ENCODE measurements around the gene ANAPC10. TPM values are rescaled to one million over a fixed set of nuclear protein-coding genes. Genes with fewer than 3 reads are reported as not detected.

Gene ANAPC10
- total RNA-seq, 2 experiments from 2014 or later = 26.2 to 28.5 TPM

- Mint-ChIP-seq H3K27me3 (no peaks in the 10 kb centered on the region), H3K4me1 (peaks cover 27% of the 10 kb centered on the region), H3K36me3 (peaks cover 23% of the 10 kb centered on the region), H3K9me3 (ENCODE audit: low read depth) (peaks cover 2% of the 10 kb centered on the region), H3K4me3 (peak overlapping the region; percentile 84), H3K27ac (peak overlapping the region; percentile 92)
- peak; percentile 77 for DNase-seq
- peak; percentile 52 for ATAC-seq
- CTCF ChIA-PET = interaction anchor here (0.9 to 3.1 kb wide), 6 partner anchors 11 to 79 kb away, joined by 3 to 17 read pairs (median 4); no protein-coding TSS in a partner anchor
Observed at GRCh38 chr4:145098675-145099037, 660 bp upstream of the ANAPC10 start.

- Mint-ChIP-seq H3K36me3 (peaks cover 36% of the 10 kb centered on the region), H3K27ac (peak overlapping the region; percentile 92), H3K27me3 (no peaks in the 10 kb centered on the region), H3K4me1 (peaks cover 35% of the 10 kb centered on the region), H3K9me3 (ENCODE audit: low read depth) (peaks cover 2% of the 10 kb centered on the region), H3K4me3 (peak overlapping the region; percentile 84)
- DNase-seq (no peak), ATAC-seq (no peak)
- CTCF ChIA-PET = interaction anchor here (0.9 to 3.1 kb wide), 5 partner anchors 13 to 81 kb away, joined by 3 to 17 read pairs (median 4); no protein-coding TSS in a partner anchor
Observed at GRCh38 chr4:145097331-145097820, 620 bp downstream of the ANAPC10 start.

GRCh38 chr4:145093638-145094037, 4.4 kb downstream of the ANAPC10 start:
- CTCF ChIA-PET = no interaction called here

GRCh38 chr4:145090380-145090779, 7.6 kb downstream of the ANAPC10 start:
- H3K4me3 Mint-ChIP-seq = no peak overlapping the region
- ATAC-seq (no peak), DNase-seq (no peak)
- peaks cover 2% of the 10 kb centered on the region for H3K9me3 Mint-ChIP-seq (ENCODE audit: low read depth)
- H3K27ac Mint-ChIP-seq = no peak overlapping the region
- H3K27me3 Mint-ChIP-seq = no peaks in the 10 kb centered on the region
- peaks cover 33% of the 10 kb centered on the region for H3K4me1 Mint-ChIP-seq
- CTCF ChIA-PET = interaction anchor here (1.6 kb wide), 1 partner anchor 8 kb away, joined by 4 read pairs; no protein-coding TSS in a partner anchor
- H3K36me3 Mint-ChIP-seq = peaks cover 73% of the 10 kb centered on the region

More at GRCh38 chr4:145093638-145094037, 4.4 kb downstream of the ANAPC10 start:
- Mint-ChIP-seq H3K4me1 (peaks cover 37% of the 10 kb centered on the region), H3K9me3 (ENCODE audit: low read depth) (peaks cover 2% of the 10 kb centered on the region), H3K27me3 (no peaks in the 10 kb centered on the region), H3K27ac (no peak overlapping the region), H3K36me3 (peaks cover 62% of the 10 kb centered on the region), H3K4me3 (no peak overlapping the region)
- no peak for ATAC-seq
- no peak for DNase-seq

GRCh38 chr4:145083891-145084605, 13.9 kb downstream of the ANAPC10 start:
- CTCF ChIA-PET = interaction anchor here (0.7 to 1.0 kb wide), 2 partner anchors 12 to 14 kb away, joined by 3 to 4 read pairs; partner anchors contain the start of genes ABCE1 and ANAPC10
- H3K4me3 Mint-ChIP-seq = no peak overlapping the region
- DNase-seq (no peak), ATAC-seq (no peak)
- no peaks in the 10 kb centered on the region for H3K9me3 Mint-ChIP-seq (ENCODE audit: low read depth)
- H3K27me3 Mint-ChIP-seq = no peaks in the 10 kb centered on the region
- H3K36me3 Mint-ChIP-seq = peaks cover 37% of the 10 kb centered on the region
- no peak overlapping the region for H3K27ac Mint-ChIP-seq
- H3K4me1 Mint-ChIP-seq = peaks cover 10% of the 10 kb centered on the region

- peaks cover 5% of the 10 kb centered on the region for H3K9me3 Mint-ChIP-seq (ENCODE audit: low read depth)
- H3K36me3 Mint-ChIP-seq = peaks cover 43% of the 10 kb centered on the region
- H3K4me3 Mint-ChIP-seq = no peak overlapping the region
- ATAC-seq = no peak
- CTCF ChIA-PET = interaction anchor here (0.9 kb wide), 1 partner anchor 9 kb away, joined by 4 read pairs; no protein-coding TSS in a partner anchor
- DNase-seq = no peak
- H3K27ac Mint-ChIP-seq = no peak overlapping the region
- no peaks in the 10 kb centered on the region for H3K27me3 Mint-ChIP-seq
- peaks cover 11% of the 10 kb centered on the region for H3K4me1 Mint-ChIP-seq
Observed at GRCh38 chr4:145081756-145082155, 16.2 kb downstream of the ANAPC10 start.

GRCh38 chr4:145076469-145076855, 21.5 kb downstream of the ANAPC10 start:
- H3K36me3 Mint-ChIP-seq = peaks cover 51% of the 10 kb centered on the region
- peaks cover 7% of the 10 kb centered on the region for H3K9me3 Mint-ChIP-seq (ENCODE audit: low read depth)
- ATAC-seq = no peak
- H3K27me3 Mint-ChIP-seq = no peaks in the 10 kb centered on the region
- peaks cover 27% of the 10 kb centered on the region for H3K4me1 Mint-ChIP-seq
- peak overlapping the region; percentile 79 for H3K27ac Mint-ChIP-seq
- peak overlapping the region; percentile 9 for H3K4me3 Mint-ChIP-seq
- CTCF ChIA-PET = no interaction called here
- no peak for DNase-seq

GRCh38 chr4:145075742-145076468, 22.1 kb downstream of the ANAPC10 start:
- ATAC-seq (peak; percentile 64), DNase-seq (peak; percentile 45)
- Mint-ChIP-seq H3K36me3 (peaks cover 51% of the 10 kb centered on the region), H3K27ac (peak overlapping the region; percentile 79), H3K9me3 (ENCODE audit: low read depth) (peaks cover 7% of the 10 kb centered on the region), H3K27me3 (no peaks in the 10 kb centered on the region), H3K4me3 (peak overlapping the region; percentile 9), H3K4me1 (peaks cover 27% of the 10 kb centered on the region)
- CTCF ChIA-PET = interaction anchor here (0.6 to 1.8 kb wide), 2 partner anchors 14 to 100 kb away, joined by 3 to 8 read pairs; no protein-coding TSS in a partner anchor

- no peak for ATAC-seq
- H3K27ac Mint-ChIP-seq = no peak overlapping the region
- H3K27me3 Mint-ChIP-seq = no peaks in the 10 kb centered on the region
- no peak for DNase-seq
- no peak overlapping the region for H3K4me3 Mint-ChIP-seq
- CTCF ChIA-PET = interaction anchor here (1.4 kb wide), 1 partner anchor 10 kb away, joined by 4 read pairs; no protein-coding TSS in a partner anchor
- peaks cover 19% of the 10 kb centered on the region for H3K36me3 Mint-ChIP-seq
- H3K9me3 Mint-ChIP-seq (ENCODE audit: low read depth) = peaks cover 2% of the 10 kb centered on the region
- peaks cover 18% of the 10 kb centered on the region for H3K4me1 Mint-ChIP-seq
Observed at GRCh38 chr4:145071560-145071959, 26.4 kb downstream of the ANAPC10 start.

- DNase-seq (no peak), ATAC-seq (no peak)
- Mint-ChIP-seq H3K4me3 (no peak overlapping the region), H3K4me1 (peaks cover 3% of the 10 kb centered on the region), H3K27ac (no peak overlapping the region), H3K27me3 (no peaks in the 10 kb centered on the region), H3K36me3 (peaks cover 7% of the 10 kb centered on the region), H3K9me3 (ENCODE audit: low read depth) (no peaks in the 10 kb centered on the region)
- CTCF ChIA-PET = no interaction called here
Observed at GRCh38 chr4:145069361-145069760, 28.6 kb downstream of the ANAPC10 start.

- no peaks in the 10 kb centered on the region for H3K9me3 Mint-ChIP-seq (ENCODE audit: low read depth)
- ATAC-seq (no peak), DNase-seq (no peak)
- CTCF ChIA-PET = interaction anchor here (1.1 kb wide), 1 partner anchor 9 kb away, joined by 3 read pairs; no protein-coding TSS in a partner anchor
- peaks cover 3% of the 10 kb centered on the region for H3K4me1 Mint-ChIP-seq
- no peak overlapping the region for H3K4me3 Mint-ChIP-seq
- no peaks in the 10 kb centered on the region for H3K27me3 Mint-ChIP-seq
- H3K36me3 Mint-ChIP-seq = peaks cover 10% of the 10 kb centered on the region
- H3K27ac Mint-ChIP-seq = no peak overlapping the region
Observed at GRCh38 chr4:145066063-145066501, 31.9 kb downstream of the ANAPC10 start.

GRCh38 chr4:145061318-145061920, 36.6 kb downstream of the ANAPC10 start:
- H3K9me3 Mint-ChIP-seq (ENCODE audit: low read depth) = no peaks in the 10 kb centered on the region
- CTCF ChIA-PET = interaction anchor here (1.0 to 2.5 kb wide), 4 partner anchors 10 to 884 kb away, joined by 3 to 10 read pairs (median 6); no protein-coding TSS in a partner anchor
- H3K27me3 Mint-ChIP-seq = no peaks in the 10 kb centered on the region
- H3K4me1 Mint-ChIP-seq = peaks cover 19% of the 10 kb centered on the region
- ATAC-seq = peak; percentile 63
- peaks cover 11% of the 10 kb centered on the region for H3K36me3 Mint-ChIP-seq
- DNase-seq = no peak
- H3K27ac Mint-ChIP-seq = no peak overlapping the region
- H3K4me3 Mint-ChIP-seq = no peak overlapping the region

GRCh38 chr4:145058256-145058655, 39.7 kb downstream of the ANAPC10 start:
- H3K4me1 Mint-ChIP-seq = peaks cover 27% of the 10 kb centered on the region
- H3K36me3 Mint-ChIP-seq = peaks cover 16% of the 10 kb centered on the region
- CTCF ChIA-PET = no interaction called here
- no peaks in the 10 kb centered on the region for H3K27me3 Mint-ChIP-seq
- H3K9me3 Mint-ChIP-seq (ENCODE audit: low read depth) = no peaks in the 10 kb centered on the region
- no peak for DNase-seq
- H3K27ac Mint-ChIP-seq = no peak overlapping the region
- no peak overlapping the region for H3K4me3 Mint-ChIP-seq
- ATAC-seq = no peak
